Thoracic aorta (tissue), 2 donors: Measurements from ENCODE around the gene ADAMTS2. TPM values are rescaled to one million over a fixed set of nuclear protein-coding genes. Genes with fewer than 3 reads are reported as not detected.

Experiments
- ATAC-seq: fragments of 150-250 bp; one replicate; pipeline ENCODE4 v1.8.0; 2017; ENCODE audit warnings: low read depth; ENCODE audit not compliant: insufficient number of reproducible peaks, low FRiP score
- DNase-seq: peaks from one replicate; pipeline ENCODE4 v3.0.0-alpha.2; 2020; ENCODE audit warnings: low spot score
- H3K27ac ChIP-seq, 2 donors: fragments of 200-600 bp; sonication (generic); 1 replicate in 1 of 2; 2 replicates in 1 of 2; pipeline ENCODE4 v1.5.1; 2016; ENCODE audit warnings: mild to moderate bottlenecking in 2 of 2, moderate library complexity in 2 of 2
- H3K27me3 ChIP-seq: fragments of 200-600 bp; sonication (generic); replicated peaks from 2 replicates; pipeline ENCODE4 v1.6.0; 2016; ENCODE audit warnings: mild to moderate bottlenecking; ENCODE audit not compliant: insufficient read depth
- H3K36me3 ChIP-seq: fragments of 200-600 bp; sonication (generic); one replicate; pipeline ENCODE4 v1.5.1; 2016
- H3K4me1 ChIP-seq, 2 donors: fragments of 200-600 bp; sonication (generic); 1 replicate in 1 of 2; 2 replicates in 1 of 2; pipeline versions ENCODE4 v1.5.1 to v1.6.0; 2016; ENCODE audit warnings: low read depth in 2 of 2, mild to moderate bottlenecking in 1 of 2; ENCODE audit not compliant: control insufficient read depth in 1 of 2
- H3K4me3 ChIP-seq: fragments of 200-600 bp; sonication (generic); 2 replicates; pipeline ENCODE4 v1.5.1; 2016; ENCODE audit warnings: mild to moderate bottlenecking
- H3K9me3 ChIP-seq: fragments of 200-600 bp; sonication (generic); 2 replicates; pipeline ENCODE4 v1.5.1; 2016
- total RNA-seq, 2 donors: library from RNA; depleted of rRNA; stranded (reverse); fragments of >200 nt; gene quantifications; one replicate each; pipeline versions ENCODE4 v1.1.0 to v1.2.3, GENCODE V29; 2016
- TF ChIP-seq, protein P1 (sequence below): fragments of 200-600 bp; sonication (generic); IDR thresholded peaks from one replicate; pipeline ENCODE4 v1.5.1; 2019; ENCODE audit warnings: antibody characterized with exemption

Gene ADAMTS2
- total RNA-seq, 2 donors from 2014 or later = 34.4 to 60.7 TPM

DNA sequence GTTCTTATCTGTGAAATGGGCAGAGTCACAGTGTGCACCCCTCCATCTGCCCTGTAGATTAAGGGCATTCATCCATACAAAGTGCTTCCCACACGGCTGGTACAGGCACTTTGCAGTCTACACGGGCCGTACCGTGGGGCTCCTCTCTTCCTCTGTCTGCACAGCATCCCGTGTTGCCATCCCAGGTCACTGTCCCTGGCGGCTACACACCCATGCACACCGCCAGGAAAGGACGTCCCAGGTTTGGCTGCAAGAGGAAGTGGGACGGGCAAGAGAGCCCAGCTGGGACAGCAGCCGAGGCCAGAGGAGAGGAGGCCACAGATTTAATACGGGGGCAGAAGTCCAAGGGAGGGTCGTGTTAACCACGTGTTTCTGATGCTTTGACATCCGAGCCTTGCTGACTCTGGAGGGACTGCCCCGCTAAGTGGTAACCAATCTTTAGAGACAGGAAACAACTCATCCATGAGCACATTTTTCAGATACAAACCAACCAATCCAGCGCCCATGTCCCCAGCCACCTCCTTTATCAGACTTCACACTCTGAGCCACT lies 165.1 kb downstream of the ADAMTS2 start:
- no peaks in the 10 kb centered on the region for H3K4me1 ChIP-seq
- H3K9me3 ChIP-seq = no peaks in the 10 kb centered on the region
- no peak for DNase-seq
- H3K27ac ChIP-seq = no peak overlapping the region
- H3K27me3 ChIP-seq = no peaks in the 10 kb centered on the region
- H3K4me3 ChIP-seq = no peak overlapping the region
- TF ChIP-seq, protein P1, sequence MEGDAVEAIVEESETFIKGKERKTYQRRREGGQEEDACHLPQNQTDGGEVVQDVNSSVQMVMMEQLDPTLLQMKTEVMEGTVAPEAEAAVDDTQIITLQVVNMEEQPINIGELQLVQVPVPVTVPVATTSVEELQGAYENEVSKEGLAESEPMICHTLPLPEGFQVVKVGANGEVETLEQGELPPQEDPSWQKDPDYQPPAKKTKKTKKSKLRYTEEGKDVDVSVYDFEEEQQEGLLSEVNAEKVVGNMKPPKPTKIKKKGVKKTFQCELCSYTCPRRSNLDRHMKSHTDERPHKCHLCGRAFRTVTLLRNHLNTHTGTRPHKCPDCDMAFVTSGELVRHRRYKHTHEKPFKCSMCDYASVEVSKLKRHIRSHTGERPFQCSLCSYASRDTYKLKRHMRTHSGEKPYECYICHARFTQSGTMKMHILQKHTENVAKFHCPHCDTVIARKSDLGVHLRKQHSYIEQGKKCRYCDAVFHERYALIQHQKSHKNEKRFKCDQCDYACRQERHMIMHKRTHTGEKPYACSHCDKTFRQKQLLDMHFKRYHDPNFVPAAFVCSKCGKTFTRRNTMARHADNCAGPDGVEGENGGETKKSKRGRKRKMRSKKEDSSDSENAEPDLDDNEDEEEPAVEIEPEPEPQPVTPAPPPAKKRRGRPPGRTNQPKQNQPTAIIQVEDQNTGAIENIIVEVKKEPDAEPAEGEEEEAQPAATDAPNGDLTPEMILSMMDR = no peak
- H3K36me3 ChIP-seq = no peaks in the 10 kb centered on the region
- no peak for ATAC-seq

DNA sequence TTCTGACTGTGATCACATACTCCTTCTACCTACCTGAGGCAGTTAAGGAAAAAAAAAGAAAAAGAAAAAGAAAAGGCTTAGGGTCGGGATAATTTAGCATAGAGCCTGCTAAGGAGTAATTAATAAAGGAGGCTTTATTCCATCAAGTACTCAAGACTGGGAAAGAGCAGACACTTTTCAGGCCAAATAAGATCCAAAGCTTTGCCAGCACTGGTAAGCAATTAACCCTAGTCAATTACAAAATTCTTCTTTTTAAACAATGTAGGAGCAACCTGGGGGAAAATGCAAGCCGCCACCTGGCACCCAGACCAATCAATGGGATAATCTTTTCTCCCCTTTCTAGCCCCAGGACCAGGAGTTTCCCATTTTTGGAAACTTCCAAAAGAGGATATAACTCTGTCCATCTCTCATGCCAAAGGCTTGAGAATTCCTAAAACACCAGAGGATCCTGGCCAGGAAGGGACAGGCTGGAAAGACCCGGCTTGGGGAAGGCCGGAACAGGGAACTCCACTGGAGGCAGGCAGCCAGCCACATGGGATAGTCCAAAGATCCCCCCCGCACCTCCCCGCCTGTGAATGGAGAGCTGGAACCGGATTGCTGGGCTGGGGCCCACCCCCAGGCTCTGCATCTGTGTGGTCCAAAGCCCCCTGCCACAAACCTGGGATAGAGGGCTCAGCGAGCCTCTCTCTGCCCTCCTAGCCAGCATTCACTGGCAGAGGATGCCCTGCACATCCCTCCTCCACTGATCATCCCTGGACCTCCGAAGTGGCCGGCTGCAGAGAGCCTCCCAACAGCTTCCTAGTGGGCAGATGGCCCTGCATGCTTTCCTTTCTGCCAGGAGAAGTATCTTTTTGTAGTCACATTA lies 167.3 kb downstream of the ADAMTS2 start:
- H3K27ac ChIP-seq = no peak overlapping the region
- ATAC-seq = no peak
- TF ChIP-seq, protein P1 = no peak
- no peaks in the 10 kb centered on the region for H3K9me3 ChIP-seq
- H3K4me3 ChIP-seq = no peak overlapping the region
- no peak for DNase-seq
- no peaks in the 10 kb centered on the region for H3K36me3 ChIP-seq
- H3K27me3 ChIP-seq = no peaks in the 10 kb centered on the region
- H3K4me1 ChIP-seq = no peaks in the 10 kb centered on the region

DNA sequence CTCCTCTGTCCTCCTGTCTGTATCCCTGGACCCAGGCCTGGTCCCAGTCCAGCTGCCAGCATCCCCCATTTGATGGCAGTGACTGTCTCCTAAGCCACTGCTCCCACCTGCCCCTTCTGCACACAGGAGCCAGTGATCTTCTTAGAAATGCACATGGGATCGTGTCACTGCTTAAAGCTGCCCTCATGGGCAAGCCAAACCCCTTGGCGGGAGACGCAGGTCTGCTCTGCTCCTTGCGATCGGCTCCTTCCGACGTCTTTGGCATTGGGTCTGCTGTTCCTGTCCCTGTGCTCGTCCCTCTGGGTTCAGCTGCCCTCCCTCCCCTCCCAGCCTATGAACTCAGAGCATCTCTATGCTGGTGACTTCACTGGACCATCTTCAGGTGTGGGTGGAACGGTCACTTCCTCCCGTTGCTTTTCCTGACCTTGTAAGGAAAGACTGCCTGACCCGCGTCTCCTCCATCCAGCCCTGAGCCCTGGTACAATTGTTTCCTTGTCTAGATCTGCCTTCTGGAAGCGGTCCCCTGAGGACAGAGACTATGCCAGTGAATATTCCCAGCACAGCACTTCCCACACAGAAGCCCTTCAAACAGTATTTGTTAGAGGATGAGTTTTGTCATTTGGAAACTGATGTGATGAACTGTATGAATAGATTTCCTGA lies 168.6 kb downstream of the ADAMTS2 start:
- H3K27ac ChIP-seq = no peak overlapping the region

DNA sequence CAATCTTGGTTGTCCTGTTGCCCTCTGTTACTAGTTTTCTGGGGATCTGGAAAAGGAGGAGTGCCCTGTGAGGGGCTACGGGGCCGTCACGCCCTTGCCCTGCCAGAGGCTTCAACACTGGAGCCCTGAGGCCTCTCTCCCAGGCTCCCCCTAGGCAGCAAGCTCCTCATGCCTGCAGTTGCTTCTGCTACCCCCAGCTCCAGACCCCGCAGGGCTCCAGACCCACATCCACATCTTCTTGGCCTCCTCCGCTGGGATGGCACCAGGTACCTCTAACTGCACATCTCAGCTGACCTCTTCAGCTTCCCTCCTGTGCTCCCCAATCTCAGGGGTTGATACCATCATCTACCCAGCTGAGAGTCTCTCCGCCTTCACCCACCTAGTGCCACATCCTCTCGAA lies 169.1 kb downstream of the ADAMTS2 start:
- DNase-seq (no peak), ATAC-seq (no peak)
- Histone ChIP-seq H3K4me3 (no peak overlapping the region), H3K4me1 (no peaks in the 10 kb centered on the region), H3K9me3 (no peaks in the 10 kb centered on the region), H3K36me3 (no peaks in the 10 kb centered on the region), H3K27me3 (no peaks in the 10 kb centered on the region), H3K27ac (no peak overlapping the region)
- TF ChIP-seq, protein P1 = no peak

More for the DNA sequence above, 168.6 kb downstream of the ADAMTS2 start:
- Histone ChIP-seq H3K27me3 (no peaks in the 10 kb centered on the region), H3K4me1 (no peaks in the 10 kb centered on the region), H3K4me3 (no peak overlapping the region), H3K9me3 (no peaks in the 10 kb centered on the region), H3K36me3 (no peaks in the 10 kb centered on the region)
- DNase-seq = no peak
- TF ChIP-seq, protein P1 = no peak
- ATAC-seq = no peak
